ENCODE results near the gene SUFU. TPM values are rescaled to one million over a fixed set of nuclear protein-coding genes. Genes with fewer than 3 reads are reported as not detected.

Gene SUFU
- total and polyA plus RNA-seq, 2 of the 8 experiments (the other 6 are each of a cell fraction or from before 2014, with no cell fraction given) = 7.0 to 10.8 TPM

DNA sequence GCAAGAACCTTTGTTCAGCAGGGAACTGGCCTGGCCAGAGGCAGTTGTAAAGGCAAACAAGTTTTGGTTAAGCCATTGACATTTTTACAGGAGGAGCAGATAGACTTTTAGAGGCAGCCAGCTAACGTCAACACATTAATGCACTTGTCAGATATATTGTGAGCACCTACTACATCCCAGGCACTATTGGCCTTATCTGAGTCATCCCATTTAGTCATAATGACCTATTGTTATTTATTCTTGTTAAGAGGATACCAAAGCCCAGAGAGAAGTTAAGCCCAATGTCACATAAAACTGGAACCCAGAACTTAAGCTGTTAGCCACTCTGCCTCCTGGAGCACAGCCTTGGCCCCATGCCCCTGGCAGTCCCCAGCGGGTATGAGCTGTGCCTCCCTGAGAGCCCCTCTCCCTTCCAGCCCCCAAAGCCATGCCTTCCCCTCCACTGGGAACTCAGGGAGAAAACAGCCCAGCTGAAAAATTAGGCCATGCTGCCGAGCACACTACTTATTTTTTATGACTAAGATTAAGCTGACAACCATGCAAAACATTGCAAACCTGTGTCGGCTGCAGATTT lies 107.8 kb downstream of the SUFU start (continued):
- no peak for TF ChIP-seq SRF (IDR thresholded peaks at IDR 0.05; ENCODE audit: low read depth, low read length)
- TF ChIP-seq, protein P1, sequence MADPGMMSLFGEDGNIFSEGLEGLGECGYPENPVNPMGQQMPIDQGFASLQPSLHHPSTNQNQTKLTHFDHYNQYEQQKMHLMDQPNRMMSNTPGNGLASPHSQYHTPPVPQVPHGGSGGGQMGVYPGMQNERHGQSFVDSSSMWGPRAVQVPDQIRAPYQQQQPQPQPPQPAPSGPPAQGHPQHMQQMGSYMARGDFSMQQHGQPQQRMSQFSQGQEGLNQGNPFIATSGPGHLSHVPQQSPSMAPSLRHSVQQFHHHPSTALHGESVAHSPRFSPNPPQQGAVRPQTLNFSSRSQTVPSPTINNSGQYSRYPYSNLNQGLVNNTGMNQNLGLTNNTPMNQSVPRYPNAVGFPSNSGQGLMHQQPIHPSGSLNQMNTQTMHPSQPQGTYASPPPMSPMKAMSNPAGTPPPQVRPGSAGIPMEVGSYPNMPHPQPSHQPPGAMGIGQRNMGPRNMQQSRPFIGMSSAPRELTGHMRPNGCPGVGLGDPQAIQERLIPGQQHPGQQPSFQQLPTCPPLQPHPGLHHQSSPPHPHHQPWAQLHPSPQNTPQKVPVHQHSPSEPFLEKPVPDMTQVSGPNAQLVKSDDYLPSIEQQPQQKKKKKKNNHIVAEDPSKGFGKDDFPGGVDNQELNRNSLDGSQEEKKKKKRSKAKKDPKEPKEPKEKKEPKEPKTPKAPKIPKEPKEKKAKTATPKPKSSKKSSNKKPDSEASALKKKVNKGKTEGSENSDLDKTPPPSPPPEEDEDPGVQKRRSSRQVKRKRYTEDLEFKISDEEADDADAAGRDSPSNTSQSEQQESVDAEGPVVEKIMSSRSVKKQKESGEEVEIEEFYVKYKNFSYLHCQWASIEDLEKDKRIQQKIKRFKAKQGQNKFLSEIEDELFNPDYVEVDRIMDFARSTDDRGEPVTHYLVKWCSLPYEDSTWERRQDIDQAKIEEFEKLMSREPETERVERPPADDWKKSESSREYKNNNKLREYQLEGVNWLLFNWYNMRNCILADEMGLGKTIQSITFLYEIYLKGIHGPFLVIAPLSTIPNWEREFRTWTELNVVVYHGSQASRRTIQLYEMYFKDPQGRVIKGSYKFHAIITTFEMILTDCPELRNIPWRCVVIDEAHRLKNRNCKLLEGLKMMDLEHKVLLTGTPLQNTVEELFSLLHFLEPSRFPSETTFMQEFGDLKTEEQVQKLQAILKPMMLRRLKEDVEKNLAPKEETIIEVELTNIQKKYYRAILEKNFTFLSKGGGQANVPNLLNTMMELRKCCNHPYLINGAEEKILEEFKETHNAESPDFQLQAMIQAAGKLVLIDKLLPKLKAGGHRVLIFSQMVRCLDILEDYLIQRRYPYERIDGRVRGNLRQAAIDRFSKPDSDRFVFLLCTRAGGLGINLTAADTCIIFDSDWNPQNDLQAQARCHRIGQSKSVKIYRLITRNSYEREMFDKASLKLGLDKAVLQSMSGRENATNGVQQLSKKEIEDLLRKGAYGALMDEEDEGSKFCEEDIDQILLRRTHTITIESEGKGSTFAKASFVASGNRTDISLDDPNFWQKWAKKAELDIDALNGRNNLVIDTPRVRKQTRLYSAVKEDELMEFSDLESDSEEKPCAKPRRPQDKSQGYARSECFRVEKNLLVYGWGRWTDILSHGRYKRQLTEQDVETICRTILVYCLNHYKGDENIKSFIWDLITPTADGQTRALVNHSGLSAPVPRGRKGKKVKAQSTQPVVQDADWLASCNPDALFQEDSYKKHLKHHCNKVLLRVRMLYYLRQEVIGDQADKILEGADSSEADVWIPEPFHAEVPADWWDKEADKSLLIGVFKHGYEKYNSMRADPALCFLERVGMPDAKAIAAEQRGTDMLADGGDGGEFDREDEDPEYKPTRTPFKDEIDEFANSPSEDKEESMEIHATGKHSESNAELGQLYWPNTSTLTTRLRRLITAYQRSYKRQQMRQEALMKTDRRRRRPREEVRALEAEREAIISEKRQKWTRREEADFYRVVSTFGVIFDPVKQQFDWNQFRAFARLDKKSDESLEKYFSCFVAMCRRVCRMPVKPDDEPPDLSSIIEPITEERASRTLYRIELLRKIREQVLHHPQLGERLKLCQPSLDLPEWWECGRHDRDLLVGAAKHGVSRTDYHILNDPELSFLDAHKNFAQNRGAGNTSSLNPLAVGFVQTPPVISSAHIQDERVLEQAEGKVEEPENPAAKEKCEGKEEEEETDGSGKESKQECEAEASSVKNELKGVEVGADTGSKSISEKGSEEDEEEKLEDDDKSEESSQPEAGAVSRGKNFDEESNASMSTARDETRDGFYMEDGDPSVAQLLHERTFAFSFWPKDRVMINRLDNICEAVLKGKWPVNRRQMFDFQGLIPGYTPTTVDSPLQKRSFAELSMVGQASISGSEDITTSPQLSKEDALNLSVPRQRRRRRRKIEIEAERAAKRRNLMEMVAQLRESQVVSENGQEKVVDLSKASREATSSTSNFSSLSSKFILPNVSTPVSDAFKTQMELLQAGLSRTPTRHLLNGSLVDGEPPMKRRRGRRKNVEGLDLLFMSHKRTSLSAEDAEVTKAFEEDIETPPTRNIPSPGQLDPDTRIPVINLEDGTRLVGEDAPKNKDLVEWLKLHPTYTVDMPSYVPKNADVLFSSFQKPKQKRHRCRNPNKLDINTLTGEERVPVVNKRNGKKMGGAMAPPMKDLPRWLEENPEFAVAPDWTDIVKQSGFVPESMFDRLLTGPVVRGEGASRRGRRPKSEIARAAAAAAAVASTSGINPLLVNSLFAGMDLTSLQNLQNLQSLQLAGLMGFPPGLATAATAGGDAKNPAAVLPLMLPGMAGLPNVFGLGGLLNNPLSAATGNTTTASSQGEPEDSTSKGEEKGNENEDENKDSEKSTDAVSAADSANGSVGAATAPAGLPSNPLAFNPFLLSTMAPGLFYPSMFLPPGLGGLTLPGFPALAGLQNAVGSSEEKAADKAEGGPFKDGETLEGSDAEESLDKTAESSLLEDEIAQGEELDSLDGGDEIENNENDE (IDR thresholded peaks at IDR 0.05; ENCODE audit: insufficient replicate concordance, low read length) = no peak
- TF ChIP-seq, protein P2, sequence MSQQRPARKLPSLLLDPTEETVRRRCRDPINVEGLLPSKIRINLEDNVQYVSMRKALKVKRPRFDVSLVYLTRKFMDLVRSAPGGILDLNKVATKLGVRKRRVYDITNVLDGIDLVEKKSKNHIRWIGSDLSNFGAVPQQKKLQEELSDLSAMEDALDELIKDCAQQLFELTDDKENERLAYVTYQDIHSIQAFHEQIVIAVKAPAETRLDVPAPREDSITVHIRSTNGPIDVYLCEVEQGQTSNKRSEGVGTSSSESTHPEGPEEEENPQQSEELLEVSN (IDR thresholded peaks at IDR 0.05) = no peak
- no peak for TF ChIP-seq GTF2F1 (IDR thresholded peaks at IDR 0.05; ENCODE audit: borderline replicate concordance, low read depth, low read length)
- TF ChIP-seq EGR1 (IDR thresholded peaks at IDR 0.05; ENCODE audit: borderline replicate concordance, low read depth, low read length) = no peak
- no peak for TF ChIP-seq CHD2 (IDR thresholded peaks at IDR 0.05; ENCODE audit: low read length)
- TF ChIP-seq KDM1A (IDR thresholded peaks at IDR 0.05; ENCODE audit: borderline replicate concordance, low read length) = no peak
- no peak for TF ChIP-seq SUZ12 (IDR thresholded peaks at IDR 0.05; ENCODE audit: low read length)
- no peak for TF ChIP-seq SP4 (IDR thresholded peaks at IDR 0.05; ENCODE audit: low read length)

Data from H1 (cell line).